ENCODE results near the gene SDF4.

Gene SDF4

GRCh38 chr1:1278620-1279019 lies 46.8 kb upstream of the SDF4 start:
- Histone ChIP-seq H3K36me3 (ENCODE audit: insufficient read depth, low read length) (no peaks in the 10 kb centered on the region; the same call in 1 of the 2 replicates), H3K4me2 (ENCODE audit: low read length) (no peak overlapping the region), H3F3A (ENCODE audit: insufficient read depth, low read length) (no peaks in the 10 kb centered on the region), H3K4me1 (ENCODE audit: insufficient read depth, low read length, severe bottlenecking) (peaks cover 7% of the 10 kb centered on the region), H3K27me3 (ENCODE audit: insufficient read depth, low read length) (no peaks in the 10 kb centered on the region), H3K27ac (ENCODE audit: low read depth, low read length, poor library complexity, severe bottlenecking) (no peak overlapping the region), H2AFZ (ENCODE audit: low read length) (no peak overlapping the region), H3K9me3 (ENCODE audit: low read length) (peaks cover 3% of the 10 kb centered on the region; the same call in 1 of the 2 replicates), H4K20me1 (ENCODE audit: insufficient read depth, low read length) (no peaks in the 10 kb centered on the region), H3K9ac (ENCODE audit: low read length) (no peak overlapping the region), H3K9me2 (ENCODE audit: low read depth, low read length) (no peaks in the 10 kb centered on the region), H3K79me2 (ENCODE audit: insufficient read depth, low read length) (no peaks in the 10 kb centered on the region), H3K4me3 (ENCODE audit: low read depth, low read length, poor library complexity, severe bottlenecking) (no peak overlapping the region)
- TF ChIP-seq, protein P1, sequence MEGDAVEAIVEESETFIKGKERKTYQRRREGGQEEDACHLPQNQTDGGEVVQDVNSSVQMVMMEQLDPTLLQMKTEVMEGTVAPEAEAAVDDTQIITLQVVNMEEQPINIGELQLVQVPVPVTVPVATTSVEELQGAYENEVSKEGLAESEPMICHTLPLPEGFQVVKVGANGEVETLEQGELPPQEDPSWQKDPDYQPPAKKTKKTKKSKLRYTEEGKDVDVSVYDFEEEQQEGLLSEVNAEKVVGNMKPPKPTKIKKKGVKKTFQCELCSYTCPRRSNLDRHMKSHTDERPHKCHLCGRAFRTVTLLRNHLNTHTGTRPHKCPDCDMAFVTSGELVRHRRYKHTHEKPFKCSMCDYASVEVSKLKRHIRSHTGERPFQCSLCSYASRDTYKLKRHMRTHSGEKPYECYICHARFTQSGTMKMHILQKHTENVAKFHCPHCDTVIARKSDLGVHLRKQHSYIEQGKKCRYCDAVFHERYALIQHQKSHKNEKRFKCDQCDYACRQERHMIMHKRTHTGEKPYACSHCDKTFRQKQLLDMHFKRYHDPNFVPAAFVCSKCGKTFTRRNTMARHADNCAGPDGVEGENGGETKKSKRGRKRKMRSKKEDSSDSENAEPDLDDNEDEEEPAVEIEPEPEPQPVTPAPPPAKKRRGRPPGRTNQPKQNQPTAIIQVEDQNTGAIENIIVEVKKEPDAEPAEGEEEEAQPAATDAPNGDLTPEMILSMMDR (IDR thresholded peaks at IDR 0.05; ENCODE audit: low read length), result no peak
- no peak for TF ChIP-seq EZH2 (IDR thresholded peaks at IDR 0.05; ENCODE audit: borderline replicate concordance, low read length)

DNA sequence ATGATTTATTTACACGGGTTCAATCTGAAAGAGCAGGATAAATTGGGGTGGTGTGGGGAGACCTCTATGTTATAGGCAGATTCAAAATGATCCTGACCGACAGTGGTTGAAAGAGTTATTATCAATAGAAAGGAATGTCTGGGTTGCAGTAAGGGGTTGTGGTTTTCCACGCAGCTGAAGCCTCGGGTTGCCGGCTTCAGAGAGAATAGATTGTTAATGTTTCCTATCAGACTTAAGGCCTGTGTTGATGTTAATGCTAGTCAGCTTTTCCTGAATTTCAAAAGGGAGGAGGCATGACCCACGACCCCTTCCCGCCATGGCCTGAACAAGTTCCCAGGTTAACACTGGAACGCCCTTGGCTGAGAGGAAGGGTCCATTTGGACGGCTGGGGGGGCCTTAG lies 44.0 kb upstream of the SDF4 start:
- no peak for TF ChIP-seq EZH2 (IDR thresholded peaks at IDR 0.05; ENCODE audit: borderline replicate concordance, low read length)
- Histone ChIP-seq H3K9ac (ENCODE audit: low read length) (no peak overlapping the region), H3F3A (ENCODE audit: insufficient read depth, low read length) (no peaks in the 10 kb centered on the region), H3K79me2 (ENCODE audit: insufficient read depth, low read length) (peaks cover 24% of the 10 kb centered on the region), H3K4me2 (ENCODE audit: low read length) (no peak overlapping the region), H3K9me3 (ENCODE audit: low read length) (peaks cover 3% of the 10 kb centered on the region; the same call in 1 of the 2 replicates), H3K36me3 (ENCODE audit: insufficient read depth, low read length) (peaks cover 14% of the 10 kb centered on the region), H3K27me3 (ENCODE audit: insufficient read depth, low read length) (no peaks in the 10 kb centered on the region), H3K4me1 (ENCODE audit: insufficient read depth, low read length, severe bottlenecking) (peaks cover 27% of the 10 kb centered on the region), H3K9me2 (ENCODE audit: low read depth, low read length) (no peaks in the 10 kb centered on the region), H2AFZ (ENCODE audit: low read length) (no peak overlapping the region), H4K20me1 (ENCODE audit: insufficient read depth, low read length) (no peaks in the 10 kb centered on the region), H3K4me3 (ENCODE audit: low read depth, low read length, poor library complexity, severe bottlenecking) (no peak overlapping the region), H3K27ac (ENCODE audit: low read depth, low read length, poor library complexity, severe bottlenecking) (no peak overlapping the region)

- Histone ChIP-seq H3K9ac (ENCODE audit: low read length) (no peak overlapping the region), H3K36me3 (ENCODE audit: insufficient read depth, low read length) (peaks cover 14% of the 10 kb centered on the region), H3F3A (ENCODE audit: insufficient read depth, low read length) (no peaks in the 10 kb centered on the region), H3K9me2 (ENCODE audit: low read depth, low read length) (no peaks in the 10 kb centered on the region), H4K20me1 (ENCODE audit: insufficient read depth, low read length) (no peaks in the 10 kb centered on the region), H3K9me3 (ENCODE audit: low read length) (peaks cover 3% of the 10 kb centered on the region; the same call in 1 of the 2 replicates), H3K79me2 (ENCODE audit: insufficient read depth, low read length) (peaks cover 32% of the 10 kb centered on the region), H2AFZ (ENCODE audit: low read length) (no peak overlapping the region), H3K4me3 (ENCODE audit: low read depth, low read length, poor library complexity, severe bottlenecking) (no peak overlapping the region), H3K4me2 (ENCODE audit: low read length) (no peak overlapping the region; the same call in 1 of the 2 replicates), H3K27me3 (ENCODE audit: insufficient read depth, low read length) (no peaks in the 10 kb centered on the region), H3K27ac (ENCODE audit: low read depth, low read length, poor library complexity, severe bottlenecking) (no peak overlapping the region), H3K4me1 (ENCODE audit: insufficient read depth, low read length, severe bottlenecking) (peaks cover 28% of the 10 kb centered on the region)
- TF ChIP-seq, protein P1 (IDR thresholded peaks at IDR 0.05; ENCODE audit: low read length), result no peak
- TF ChIP-seq EZH2 (IDR thresholded peaks at IDR 0.05; ENCODE audit: borderline replicate concordance, low read length), result no peak
These were observed 43.2 kb upstream of the SDF4 start for GRCh38 chr1:1274931-1275431.

All from OCI-LY1 (cell line).